ENCODE results near the gene TOPORS. TPM values are rescaled to one million over a fixed set of nuclear protein-coding genes. Genes with fewer than 3 reads are reported as not detected.

The TOPORS gene
- polyA plus RNA-seq, 1 experiment = 5.4 TPM

- no peak for DNase-seq (ENCODE audit: low read depth)
- no peak for TF ChIP-seq CTCF (IDR thresholded peaks at IDR 0.05; ENCODE audit: insufficient read depth, low read depth, low read length)
- POLR2A ChIA-PET = interaction anchor here (0.6 kb wide), 1 partner anchor 189 kb away, joined by 3 read pairs; the partner anchor contains the start of gene ACO1
- H3K36me3 ChIP-seq (ENCODE audit: control insufficient read depth, insufficient read depth, low read length) = peaks cover 5% of the 10 kb centered on the region
- H3K4me3 ChIP-seq (ENCODE audit: low read depth, low read length) = no peak overlapping the region
- no peaks in the 10 kb centered on the region for H3K27me3 ChIP-seq (ENCODE audit: control insufficient read depth, insufficient read depth, low read length)
- CTCF ChIA-PET = interaction anchor here (1.9 to 13.3 kb wide), 4 partner anchors 8 to 197 kb away, joined by 7 to 492 read pairs (median 28); partner anchors contain the start of gene ACO1
Measured at GRCh38 chr9:32573821-32574220, 21.4 kb upstream of the TOPORS start.

GRCh38 chr9:32572900-32573523 lies 20.6 kb upstream of the TOPORS start, which contains the start of gene NDUFB6:
Gene NDUFB6, minus strand, starts transcription at chr9:32573159. Its CDS starts 99 bp downstream, at chr9:32573060.
- Histone ChIP-seq H3K4me3 (ENCODE audit: low read depth, low read length) (peak within 1 kb of the TSS; percentile 93), H3K27me3 (ENCODE audit: control insufficient read depth, insufficient read depth, low read length) (no peaks in the 10 kb centered on the region), H3K36me3 (ENCODE audit: control insufficient read depth, insufficient read depth, low read length) (peaks cover 5% of the 10 kb centered on the region)
- no peak for TF ChIP-seq CTCF (IDR thresholded peaks at IDR 0.05; ENCODE audit: insufficient read depth, low read depth, low read length)
- DNase-seq (ENCODE audit: low read depth) = peak; percentile 59
- CTCF ChIA-PET = interaction anchor here (1.1 to 13.3 kb wide), 9 partner anchors 8 to 395 kb away, joined by 3 to 492 read pairs (median 7); partner anchors contain the start of gene ACO1
- POLR2A ChIA-PET = no interaction called here

- TF ChIP-seq CTCF (IDR thresholded peaks at IDR 0.05; ENCODE audit: insufficient read depth, low read depth, low read length) = peak; percentile 75
- no peak for DNase-seq (ENCODE audit: low read depth)
- ChIA-PET CTCF (interaction anchor here (0.6 to 13.3 kb wide), 13 partner anchors 8 to 396 kb away, joined by 3 to 492 read pairs (median 4); partner anchors contain the start of genes ACO1, SMIM27 and TOPORS), POLR2A (interaction anchor here (1.0 to 1.4 kb wide), 2 partner anchors 22 to 193 kb away, joined by 3 read pairs; no protein-coding TSS in a partner anchor)
- no peaks in the 10 kb centered on the region for H3K27me3 ChIP-seq (ENCODE audit: control insufficient read depth, insufficient read depth, low read length)
- peaks cover 5% of the 10 kb centered on the region for H3K36me3 ChIP-seq (ENCODE audit: control insufficient read depth, insufficient read depth, low read length)
- peak overlapping the region; percentile 93 for H3K4me3 ChIP-seq (ENCODE audit: low read depth, low read length)
Measured at GRCh38 chr9:32571969-32572899, 19.8 kb upstream of the TOPORS start.

GRCh38 chr9:32570262-32570661 lies 17.9 kb upstream of the TOPORS start:
- Histone ChIP-seq H3K27me3 (ENCODE audit: control insufficient read depth, insufficient read depth, low read length) (no peaks in the 10 kb centered on the region), H3K4me3 (ENCODE audit: low read depth, low read length) (no peak overlapping the region), H3K36me3 (ENCODE audit: control insufficient read depth, insufficient read depth, low read length) (peaks cover 12% of the 10 kb centered on the region)
- no peak for DNase-seq (ENCODE audit: low read depth)
- ChIA-PET POLR2A (no interaction called here), CTCF (no interaction called here)
- TF ChIP-seq CTCF (IDR thresholded peaks at IDR 0.05; ENCODE audit: insufficient read depth, low read depth, low read length) = no peak

GRCh38 chr9:32566770-32567169 lies 14.4 kb upstream of the TOPORS start:
- no peak for TF ChIP-seq CTCF (IDR thresholded peaks at IDR 0.05; ENCODE audit: insufficient read depth, low read depth, low read length)
- CTCF ChIA-PET = interaction anchor here (1.1 to 8.1 kb wide), 2 partner anchors 9 to 188 kb away, joined by 3 to 44 read pairs; no protein-coding TSS in a partner anchor
- Histone ChIP-seq H3K36me3 (ENCODE audit: control insufficient read depth, insufficient read depth, low read length) (peaks cover 12% of the 10 kb centered on the region), H3K4me3 (ENCODE audit: low read depth, low read length) (no peak overlapping the region), H3K27me3 (ENCODE audit: control insufficient read depth, insufficient read depth, low read length) (no peaks in the 10 kb centered on the region)
- POLR2A ChIA-PET = no interaction called here
- DNase-seq (ENCODE audit: low read depth) = no peak
